Measurements from ENCODE around the gene HAP1. TPM values are rescaled to one million over a fixed set of nuclear protein-coding genes. Genes with fewer than 3 reads are reported as not detected.

Gene HAP1
- total RNA-seq, 1 donor from 2014 or later = 0.45 TPM

- H3K4me1 ChIP-seq = peaks cover 31% of the 10 kb centered on the region
- no peak overlapping the region for H3K27ac ChIP-seq
- peaks cover 23% of the 10 kb centered on the region for H3F3A ChIP-seq (ENCODE audit: low read depth)
- no peak for DNase-seq (ENCODE audit: low spot score)
- no peaks in the 10 kb centered on the region for H3K27me3 ChIP-seq
- peaks cover 56% of the 10 kb centered on the region for H4K20me1 ChIP-seq (ENCODE audit: low read depth)
- H3K36me3 Mint-ChIP-seq = peaks cover 14% of the 10 kb centered on the region
- no peak overlapping the region for H3K4me3 Mint-ChIP-seq
- no peak overlapping the region for H2AFZ ChIP-seq (replicated peaks)
- H3K9ac ChIP-seq = no peak overlapping the region
- H3K9me3 ChIP-seq (ENCODE audit: low read depth) = no peaks in the 10 kb centered on the region
- no peaks in the 10 kb centered on the region for H3K9me3 Mint-ChIP-seq
- H3K79me2 ChIP-seq (ENCODE audit: low read depth) = peaks cover 39% of the 10 kb centered on the region
- H3K4me3 ChIP-seq = no peak overlapping the region
- H3K4me2 ChIP-seq = no peak overlapping the region
- H3K4me1 Mint-ChIP-seq = peaks cover 35% of the 10 kb centered on the region
- TF ChIP-seq EZH2phosphoT487 (IDR thresholded peaks at IDR 0.05) (no peak), EZH2 (IDR thresholded peaks at IDR 0.05) (no peak)
- TF ChIP-seq, protein P1, sequence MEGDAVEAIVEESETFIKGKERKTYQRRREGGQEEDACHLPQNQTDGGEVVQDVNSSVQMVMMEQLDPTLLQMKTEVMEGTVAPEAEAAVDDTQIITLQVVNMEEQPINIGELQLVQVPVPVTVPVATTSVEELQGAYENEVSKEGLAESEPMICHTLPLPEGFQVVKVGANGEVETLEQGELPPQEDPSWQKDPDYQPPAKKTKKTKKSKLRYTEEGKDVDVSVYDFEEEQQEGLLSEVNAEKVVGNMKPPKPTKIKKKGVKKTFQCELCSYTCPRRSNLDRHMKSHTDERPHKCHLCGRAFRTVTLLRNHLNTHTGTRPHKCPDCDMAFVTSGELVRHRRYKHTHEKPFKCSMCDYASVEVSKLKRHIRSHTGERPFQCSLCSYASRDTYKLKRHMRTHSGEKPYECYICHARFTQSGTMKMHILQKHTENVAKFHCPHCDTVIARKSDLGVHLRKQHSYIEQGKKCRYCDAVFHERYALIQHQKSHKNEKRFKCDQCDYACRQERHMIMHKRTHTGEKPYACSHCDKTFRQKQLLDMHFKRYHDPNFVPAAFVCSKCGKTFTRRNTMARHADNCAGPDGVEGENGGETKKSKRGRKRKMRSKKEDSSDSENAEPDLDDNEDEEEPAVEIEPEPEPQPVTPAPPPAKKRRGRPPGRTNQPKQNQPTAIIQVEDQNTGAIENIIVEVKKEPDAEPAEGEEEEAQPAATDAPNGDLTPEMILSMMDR (IDR thresholded peaks at IDR 0.05) = no peak
- H3K36me3 ChIP-seq = no peaks in the 10 kb centered on the region
- peaks cover 4% of the 10 kb centered on the region for H3K27me3 Mint-ChIP-seq (ENCODE audit: insufficient read depth, low read depth)
- no peak overlapping the region for H3K27ac Mint-ChIP-seq
Measured at GRCh38 chr17:41771389-41772206, 37.2 kb upstream of the HAP1 start.

DNA sequence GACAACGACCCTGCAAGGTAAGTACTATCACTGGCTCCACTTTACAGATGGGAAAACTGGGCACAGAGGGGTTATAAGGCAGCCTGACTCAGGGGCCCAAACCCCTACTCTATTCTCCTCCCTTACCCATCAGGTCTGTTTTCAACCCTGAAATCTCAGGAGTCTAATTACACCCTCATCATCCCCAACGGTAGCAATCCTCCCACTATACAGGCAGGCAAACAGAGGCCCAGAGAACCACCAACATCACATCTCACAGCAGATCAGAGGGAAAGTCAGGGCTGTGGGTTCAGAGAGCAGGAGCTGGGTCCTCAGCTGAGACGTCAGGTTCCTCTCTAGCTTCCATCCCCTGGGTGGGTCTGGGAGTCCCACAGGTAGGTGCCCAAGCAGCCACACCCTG, 35.5 kb upstream of the HAP1 start:
- Histone ChIP-seq H3K79me2 (ENCODE audit: low read depth) (peaks cover 31% of the 10 kb centered on the region), H3K27me3 (no peaks in the 10 kb centered on the region), H4K20me1 (ENCODE audit: low read depth) (peaks cover 40% of the 10 kb centered on the region), H3K27ac (no peak overlapping the region), H3F3A (ENCODE audit: low read depth) (peaks cover 7% of the 10 kb centered on the region), H2AFZ (replicated peaks) (no peak overlapping the region), H3K9ac (no peak overlapping the region), H3K9me3 (ENCODE audit: low read depth) (no peaks in the 10 kb centered on the region), H3K4me3 (no peak overlapping the region), H3K4me1 (peaks cover 16% of the 10 kb centered on the region), H3K4me2 (no peak overlapping the region), H3K36me3 (peaks cover 7% of the 10 kb centered on the region)
- H3K27me3 Mint-ChIP-seq (ENCODE audit: insufficient read depth, low read depth) = peaks cover 4% of the 10 kb centered on the region
- H3K27ac Mint-ChIP-seq = peak overlapping the region; percentile 84
- H3K4me3 Mint-ChIP-seq = no peak overlapping the region
- H3K36me3 Mint-ChIP-seq = peaks cover 16% of the 10 kb centered on the region
- no peak for DNase-seq (ENCODE audit: low spot score)
- peaks cover 20% of the 10 kb centered on the region for H3K4me1 Mint-ChIP-seq
- H3K9me3 Mint-ChIP-seq = no peaks in the 10 kb centered on the region
- TF ChIP-seq EZH2 (IDR thresholded peaks at IDR 0.05) (no peak), EZH2phosphoT487 (IDR thresholded peaks at IDR 0.05) (no peak)
- TF ChIP-seq, protein P1 (IDR thresholded peaks at IDR 0.05) = no peak

- peaks cover 34% of the 10 kb centered on the region for H4K20me1 ChIP-seq (ENCODE audit: low read depth)
- H3K4me1 ChIP-seq = peaks cover 15% of the 10 kb centered on the region
- no peak overlapping the region for H3K27ac ChIP-seq
- TF ChIP-seq, protein P1 (IDR thresholded peaks at IDR 0.05) = no peak
- no peak for TF ChIP-seq EZH2phosphoT487 (IDR thresholded peaks at IDR 0.05)
- no peak for TF ChIP-seq EZH2 (IDR thresholded peaks at IDR 0.05)
- peaks cover 2% of the 10 kb centered on the region for H3F3A ChIP-seq (ENCODE audit: low read depth)
- no peak overlapping the region for H2AFZ ChIP-seq (replicated peaks)
- peaks cover 18% of the 10 kb centered on the region for H3K4me1 Mint-ChIP-seq
- H3K36me3 Mint-ChIP-seq = peaks cover 18% of the 10 kb centered on the region
- no peak overlapping the region for H3K4me2 ChIP-seq
- no peak overlapping the region for H3K4me3 Mint-ChIP-seq
- no peak for DNase-seq (ENCODE audit: low spot score)
- no peak overlapping the region for H3K4me3 ChIP-seq
- peaks cover 4% of the 10 kb centered on the region for H3K27me3 Mint-ChIP-seq (ENCODE audit: insufficient read depth, low read depth)
- H3K27me3 ChIP-seq = no peaks in the 10 kb centered on the region
- no peaks in the 10 kb centered on the region for H3K9me3 Mint-ChIP-seq
- H3K9ac ChIP-seq = no peak overlapping the region
- peaks cover 26% of the 10 kb centered on the region for H3K79me2 ChIP-seq (ENCODE audit: low read depth)
- H3K36me3 ChIP-seq = peaks cover 7% of the 10 kb centered on the region
- no peaks in the 10 kb centered on the region for H3K9me3 ChIP-seq (ENCODE audit: low read depth)
- no peak overlapping the region for H3K27ac Mint-ChIP-seq
Measured at GRCh38 chr17:41769346-41769862, 35.0 kb upstream of the HAP1 start.
